OCI-M2 (cell line): Measurements from ENCODE around the gene PRR13.
"Not testable (repeated sequence)": the region's sequence is repeated elsewhere in the genome, so short reads cannot be mapped to it uniquely, and the experiment has no call there.

Experiments
- DNase-seq: peaks from one replicate; lab custom pipeline; 2025; ENCODE audit not compliant: unreplicated experiment; lab: John Stamatoyannopoulos, UW

The PRR13 gene

DNA sequence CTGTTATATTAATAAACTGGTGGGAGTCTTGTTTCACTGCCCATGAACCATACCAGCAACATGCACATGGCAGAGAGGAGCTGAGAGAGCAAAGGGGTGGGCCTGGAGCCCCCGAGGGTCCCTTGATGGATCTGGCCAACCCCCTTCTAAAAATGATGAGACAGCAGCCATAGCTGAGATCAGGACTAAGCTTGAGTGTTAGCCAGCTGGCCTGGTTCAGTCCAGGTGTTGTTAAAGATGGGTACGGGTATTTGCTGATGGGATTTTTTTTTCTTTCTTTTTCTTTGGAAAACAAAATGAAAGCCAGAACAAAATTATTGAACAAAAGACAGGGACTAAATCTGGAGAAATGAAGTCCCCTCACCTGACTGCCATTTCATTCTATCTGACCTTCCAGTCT lies 26.3 kb downstream of the PRR13 start:
- DNase-seq, result no peak

GRCh38 chr12:53468282-53468681 lies 26.7 kb downstream of the PRR13 start:
- no peak for DNase-seq

DNA sequence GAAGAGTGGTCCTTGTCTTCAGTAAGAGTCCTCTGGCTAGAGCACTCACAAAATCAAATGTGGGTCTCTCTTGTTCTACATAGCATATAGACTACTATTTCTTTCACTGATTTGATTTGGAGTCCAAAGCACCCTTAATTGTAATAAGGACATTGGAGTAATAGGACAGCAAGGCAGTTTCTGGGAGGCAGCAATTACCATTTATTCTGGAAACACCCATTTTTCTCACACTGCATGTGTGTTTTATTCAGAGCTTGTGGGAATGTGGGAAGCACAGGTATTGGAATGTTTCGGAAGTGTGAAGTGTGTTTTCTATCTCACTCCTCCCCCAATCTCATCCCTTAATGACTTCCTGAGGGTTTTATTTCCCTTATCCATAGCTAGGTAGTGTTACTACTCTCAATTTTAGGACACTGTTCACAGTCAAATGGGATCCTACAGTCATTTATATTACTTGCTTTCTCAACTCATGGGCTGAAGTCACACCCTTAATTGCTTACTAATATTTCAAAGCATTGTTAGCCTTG lies 30.6 kb downstream of the PRR13 start:
- DNase-seq, result no peak

- no peak for DNase-seq
These were observed 32.5 kb downstream of the PRR13 start for GRCh38 chr12:53474077-53474476.

- no peak for DNase-seq
These were observed 33.3 kb downstream of the PRR13 start for GRCh38 chr12:53474819-53475218.

DNA sequence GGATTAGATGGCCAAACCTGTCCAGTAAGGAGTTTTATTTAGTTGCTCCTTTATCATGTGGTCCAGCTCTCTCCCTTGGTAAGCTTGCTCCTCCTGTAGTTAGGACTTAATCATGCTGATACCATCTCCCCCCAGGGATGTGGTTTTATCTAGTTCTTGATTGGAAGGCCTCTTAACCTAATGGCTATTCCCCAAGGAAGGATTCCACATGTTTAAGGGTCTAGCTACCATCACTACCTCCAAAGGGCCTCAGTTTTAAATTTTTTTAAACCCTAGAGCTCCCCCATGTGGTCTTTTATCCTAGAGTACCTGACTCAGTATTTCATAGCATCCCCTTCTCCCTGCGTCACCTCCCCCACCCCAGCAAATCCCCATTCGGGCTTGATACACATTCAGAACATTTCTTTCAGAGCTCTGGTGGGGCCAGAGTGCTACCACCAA lies 35.3 kb downstream of the PRR13 start:
- no peak for DNase-seq

DNA sequence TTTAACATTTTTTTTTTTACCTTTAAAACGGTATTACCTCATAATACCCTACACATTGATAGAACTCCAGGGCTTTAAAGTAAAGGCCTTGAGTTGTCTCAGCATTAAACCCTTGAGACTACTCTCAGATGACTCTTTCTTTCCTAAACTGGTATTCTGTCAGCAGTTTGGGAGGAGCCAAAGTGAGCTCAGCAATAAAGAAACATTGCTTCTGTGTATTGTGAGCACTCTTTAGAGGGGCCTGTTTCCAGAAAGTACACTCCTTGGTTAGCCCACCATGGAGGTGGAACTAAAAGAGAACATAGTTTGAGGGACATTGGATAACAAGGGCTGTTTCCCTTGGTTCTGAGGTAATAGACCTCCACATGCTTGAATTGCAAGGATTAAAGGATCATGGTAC lies 37.3 kb downstream of the PRR13 start:
- DNase-seq, result no peak

DNA sequence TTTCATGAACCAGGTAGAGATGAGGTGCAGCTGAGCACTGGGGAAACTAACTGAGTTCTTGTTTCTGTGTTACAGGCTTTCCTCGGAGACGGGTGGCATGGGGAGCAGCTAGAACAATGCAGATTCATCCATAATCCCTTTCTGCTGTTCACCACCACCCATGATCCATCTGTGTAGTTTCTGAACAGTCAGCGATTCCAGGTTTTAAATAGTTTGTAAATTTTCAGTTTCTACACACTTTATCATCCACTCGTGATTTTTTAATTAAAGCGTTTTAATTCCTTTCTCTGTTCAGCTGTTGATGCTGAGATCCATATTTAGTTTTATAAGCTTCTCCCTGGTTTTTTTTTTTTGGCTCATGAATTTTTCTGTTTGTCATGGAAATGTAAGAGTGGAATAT lies 37.8 kb downstream of the PRR13 start:
- DNase-seq, result no peak

DNA sequence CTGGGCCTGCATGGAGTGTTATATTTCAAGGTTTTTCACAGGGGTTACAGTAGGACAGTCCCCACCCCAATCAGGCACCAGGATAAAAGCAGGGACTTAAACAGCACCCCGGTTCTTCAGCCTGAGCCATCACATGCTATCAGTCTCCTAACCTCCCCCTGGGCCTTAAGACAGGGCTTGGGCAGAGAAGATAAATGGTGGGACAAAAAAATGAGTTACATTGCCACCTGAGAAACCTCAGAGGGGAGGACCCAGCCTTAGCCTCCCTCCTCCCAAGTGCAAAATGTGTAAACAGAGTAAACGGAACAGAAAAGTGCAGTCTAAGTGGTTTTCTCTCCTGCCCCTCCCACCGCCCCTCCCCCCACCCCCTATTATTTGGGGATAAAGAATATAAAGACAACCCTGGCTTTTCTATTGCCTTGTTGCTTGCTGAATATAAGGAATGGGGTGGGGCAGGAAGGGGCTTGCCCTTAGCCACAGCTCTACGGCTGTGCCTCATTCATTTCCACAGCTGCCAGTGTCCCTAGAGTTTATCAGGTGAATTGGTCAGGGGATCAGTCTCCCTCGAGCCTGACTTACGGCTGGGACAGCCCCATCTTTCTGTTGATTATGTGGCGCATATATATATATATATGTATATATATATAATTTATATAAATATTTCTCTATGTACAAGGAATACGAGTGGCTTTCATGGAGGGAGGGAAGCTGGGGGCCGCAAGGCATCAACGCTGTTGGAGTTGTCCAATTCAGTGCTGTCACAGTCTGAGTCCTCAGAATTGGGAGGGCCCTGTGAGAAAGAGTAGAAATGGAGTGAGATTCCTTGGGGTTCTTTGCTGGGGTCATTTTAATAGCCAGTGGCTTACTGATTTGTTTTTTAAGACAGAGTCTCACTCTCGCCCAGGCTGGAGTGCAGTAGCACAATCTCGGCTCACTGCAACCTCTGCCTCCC lies 39.2 kb downstream of the PRR13 start:
- DNase-seq, result no peak

- DNase-seq, result not testable (repeated sequence)
These were observed 39.9 kb downstream of the PRR13 start for GRCh38 chr12:53481458-53481857.

DNA sequence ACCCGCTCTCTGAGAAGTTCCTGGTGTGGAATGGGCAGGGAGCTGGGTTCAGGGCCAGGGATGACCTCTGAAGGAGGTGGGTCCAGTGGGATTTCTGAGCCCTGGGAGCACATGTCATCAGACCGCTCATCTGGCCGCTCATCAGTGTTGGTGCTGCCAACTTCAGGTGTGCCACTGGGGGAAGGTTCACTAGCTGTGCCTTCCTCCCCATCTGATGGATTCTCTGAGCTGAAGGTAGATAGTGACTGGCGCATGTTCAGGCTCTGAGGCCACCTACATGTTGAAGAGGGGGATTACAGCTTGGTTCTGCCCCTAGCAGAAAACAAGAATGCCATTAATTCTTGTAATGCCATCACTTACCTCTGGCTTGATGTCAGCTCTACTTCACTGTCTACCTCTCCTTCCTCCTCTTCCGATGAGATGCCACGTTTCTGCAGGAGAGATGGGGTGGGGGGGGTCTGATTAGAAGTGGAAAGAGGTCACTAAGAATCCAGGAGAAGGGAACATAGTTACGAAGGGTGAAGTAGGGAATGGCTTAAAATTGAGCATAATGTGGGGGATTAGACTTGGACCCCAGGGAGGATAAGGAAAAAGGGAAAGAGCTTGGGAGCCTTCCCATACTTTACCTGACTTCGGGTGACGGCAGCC lies 40.5 kb downstream of the PRR13 start:
- no peak for DNase-seq

- no peak for DNase-seq
These were observed 41.2 kb downstream of the PRR13 start for GRCh38 chr12:53482626-53483168.

GRCh38 chr12:53483225-53483978 lies 41.9 kb downstream of the PRR13 start:
- DNase-seq, result no peak

GRCh38 chr12:53483979-53484377 lies 42.4 kb downstream of the PRR13 start:
- DNase-seq, result no peak

DNA sequence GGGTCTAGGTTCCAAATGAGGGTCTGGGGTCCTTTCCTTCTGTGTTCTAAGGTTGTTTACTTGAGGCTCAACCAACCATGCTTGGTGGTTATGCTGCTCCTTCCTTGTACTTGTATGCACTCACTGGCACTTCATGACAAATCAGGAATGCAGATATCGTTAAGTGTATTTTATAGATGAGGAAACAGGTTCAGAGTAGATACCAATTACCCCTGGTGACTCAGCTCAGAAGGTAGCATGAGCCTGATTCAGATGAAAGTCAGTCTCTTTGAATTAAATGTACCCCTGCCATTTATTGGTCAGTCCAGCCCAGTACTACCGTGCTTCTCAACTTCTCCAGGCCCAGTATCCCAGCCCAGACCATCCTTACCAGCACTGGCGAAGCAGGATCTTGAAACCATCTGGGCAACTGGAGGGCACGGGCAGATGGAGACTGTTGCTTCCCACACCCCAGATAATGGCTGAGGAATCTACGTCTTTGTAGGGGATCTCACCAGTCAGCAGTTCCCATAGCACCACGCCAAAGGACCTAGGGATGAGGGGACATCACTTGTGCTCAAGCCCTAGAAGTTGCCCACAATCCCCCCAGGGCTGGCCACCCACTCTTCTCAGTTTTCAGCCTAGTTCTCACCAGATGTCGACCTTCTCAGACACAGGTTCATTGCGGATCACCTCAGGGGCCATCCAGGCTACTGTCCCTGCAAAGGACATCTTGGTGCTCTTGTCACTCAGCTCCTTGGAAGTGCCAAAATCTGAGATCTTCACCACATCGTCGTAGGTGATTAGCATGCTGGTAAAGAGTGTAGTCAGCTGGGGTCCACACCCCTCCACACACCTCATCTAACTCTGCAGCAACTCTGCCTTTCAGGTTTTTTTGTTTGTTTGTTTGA lies 43.4 kb downstream of the PRR13 start:
- no peak for DNase-seq

DNA sequence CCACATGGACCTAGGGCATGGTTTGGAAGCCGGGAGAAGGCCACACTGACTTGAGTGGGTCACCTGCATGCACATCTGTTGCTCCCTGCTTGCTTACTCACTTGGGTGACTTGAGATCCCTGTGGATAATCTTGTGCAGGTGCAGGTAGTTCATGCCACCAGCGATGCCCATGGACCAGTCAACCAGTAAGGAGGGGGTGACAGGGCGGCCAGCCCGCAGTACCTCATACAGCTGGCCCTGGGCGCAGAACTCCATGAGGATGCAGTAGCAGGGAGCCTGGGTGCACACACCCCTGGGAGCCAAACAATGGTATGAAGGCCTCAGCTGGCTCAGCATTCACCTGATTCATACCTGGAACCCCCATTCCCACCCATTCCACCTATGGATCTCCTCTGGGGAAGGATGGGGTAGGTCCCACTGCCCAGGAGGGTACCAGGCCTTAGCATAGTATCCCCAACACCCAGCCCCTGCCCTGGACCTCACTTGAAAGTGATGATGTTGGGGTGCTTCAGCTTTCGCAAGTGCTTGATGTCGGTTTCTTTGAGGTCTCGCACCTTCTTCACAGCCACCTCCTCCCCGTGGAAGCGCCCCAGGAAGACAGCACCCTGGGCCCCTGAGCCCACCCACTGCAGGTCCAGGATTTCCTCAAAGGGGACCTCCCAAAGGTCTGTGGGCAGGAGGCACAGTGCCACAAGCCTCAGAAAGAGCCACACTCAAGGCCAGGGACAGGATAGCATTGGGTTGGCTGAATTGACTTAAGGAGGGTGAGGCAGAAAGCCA lies 44.6 kb downstream of the PRR13 start:
- DNase-seq, result no peak

- DNase-seq, result no peak
These were observed 45.4 kb downstream of the PRR13 start for GRCh38 chr12:53486736-53487487.

DNA sequence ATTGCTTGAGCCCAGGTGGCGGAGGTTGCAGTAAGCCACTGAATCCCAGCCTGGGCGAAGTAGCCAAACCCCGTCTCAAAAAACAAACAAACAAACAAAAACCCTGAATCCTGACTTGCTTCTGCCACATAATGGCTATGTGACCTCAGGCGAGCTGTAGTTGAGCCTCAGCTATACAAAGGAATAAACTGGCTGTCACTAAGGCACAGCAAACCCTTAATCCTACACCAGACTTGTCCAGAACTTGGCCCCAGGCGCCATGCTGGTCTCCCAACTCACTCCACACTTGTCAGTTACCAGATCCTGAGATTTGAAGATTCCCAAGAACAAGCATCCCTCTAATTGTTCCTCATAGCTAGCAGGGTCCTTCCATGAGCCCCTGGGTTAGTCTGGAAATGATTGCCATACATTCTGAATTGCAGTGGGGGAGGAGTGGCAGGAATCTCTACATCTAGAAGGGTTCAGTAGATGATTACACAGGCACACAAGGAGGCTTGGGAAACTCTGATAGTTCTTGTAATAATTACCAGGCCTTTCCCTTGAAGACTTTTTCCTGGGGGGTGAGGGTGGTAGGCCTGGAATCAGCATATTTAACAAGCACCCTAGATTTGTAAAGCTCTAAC lies 47.8 kb downstream of the PRR13 start:
- DNase-seq, result no peak
